Left ventricle myocardium superior (tissue), 1 donor: ENCODE results near the gene VWA5B1. TPM values are rescaled to one million over a fixed set of nuclear protein-coding genes. Genes with fewer than 3 reads are reported as not detected.
A peak's percentile ranks its signal among the peaks of the same experiment; 100 is the strongest.

Experiments used
- ATAC-seq: fragments of 200-7000 bp; cut with Tn5 transposase; one replicate; pipeline ENCODE4 v1.9.1; 2020; ENCODE audit warnings: mild to moderate bottlenecking, moderate library complexity
- DNase-seq: peaks from one replicate; pipeline ENCODE4 v3.0.0-alpha.2; 2020
- intact Hi-C: fragments of 100-400 bp; cut with micrococcal nuclease; formaldehyde crosslinking; loops from one replicate; pipeline ENCODE4 v1.11.0; 2022
- total RNA-seq: library from RNA; stranded (reverse); fragmentation: NEBNext Ultra II Directional; extraction: Animal tissue kit (Norgen Biotek cat#: 25700); gene quantifications from one replicate; pipeline ENCODE4 v1.2.1, GENCODE V29; 2021
- donor health status: DM: no; HTN: yes; CAD: no; lungs with severe emphysema.

The VWA5B1 gene
- total RNA-seq, 1 donor from 2014 or later, result not detected

- DNase-seq (no peak), ATAC-seq (no peak)
- intact Hi-C loops, result no loop called here
Measured at GRCh38 chr1:20342294-20343148, 51.8 kb downstream of the VWA5B1 start.

- DNase-seq, result peak; percentile 58
- ATAC-seq, result peak; percentile 80
- intact Hi-C loops, result no loop called here
Measured at GRCh38 chr1:20343149-20343937, 52.7 kb downstream of the VWA5B1 start.

GRCh38 chr1:20343938-20344302, 53.2 kb downstream of the VWA5B1 start:
- ATAC-seq (no peak), DNase-seq (no peak)
- intact Hi-C loops, result no loop called here

GRCh38 chr1:20344738-20345137, 54.1 kb downstream of the VWA5B1 start:
- DNase-seq (no peak), ATAC-seq (no peak)
- intact Hi-C loops, result no loop called here

GRCh38 chr1:20345419-20345818, 54.7 kb downstream of the VWA5B1 start:
- intact Hi-C loops, result no loop called here
- no peak for ATAC-seq

GRCh38 chr1:20346433-20346832, 55.8 kb downstream of the VWA5B1 start:
- DNase-seq (no peak), ATAC-seq (no peak)
- intact Hi-C loops, result no loop called here

More at GRCh38 chr1:20345419-20345818, 54.7 kb downstream of the VWA5B1 start:
- DNase-seq, result no peak

GRCh38 chr1:20347699-20348098, 57.0 kb downstream of the VWA5B1 start:
- DNase-seq (no peak), ATAC-seq (no peak)
- intact Hi-C loops, result no loop called here

- no peak for DNase-seq
- intact Hi-C loops, result no loop called here
- ATAC-seq, result no peak
Measured at GRCh38 chr1:20348326-20348915, 57.7 kb downstream of the VWA5B1 start.

- no peak for ATAC-seq
- intact Hi-C loops, result no loop called here
- no peak for DNase-seq
Measured at GRCh38 chr1:20349561-20349960, 58.9 kb downstream of the VWA5B1 start.

- intact Hi-C loops, result no loop called here
- DNase-seq (no peak), ATAC-seq (no peak)
Measured at GRCh38 chr1:20349971-20350370, 59.3 kb downstream of the VWA5B1 start.

GRCh38 chr1:20350421-20350820, 59.7 kb downstream of the VWA5B1 start:
- ATAC-seq (no peak), DNase-seq (no peak)
- intact Hi-C loops, result no loop called here

GRCh38 chr1:20351911-20352701, 61.4 kb downstream of the VWA5B1 start:
- intact Hi-C loops, result no loop called here
- no peak for ATAC-seq
- no peak for DNase-seq

- ATAC-seq, result no peak
Measured at GRCh38 chr1:20353836-20354235, 63.2 kb downstream of the VWA5B1 start.

GRCh38 chr1:20354610-20355009, 63.9 kb downstream of the VWA5B1 start:
- ATAC-seq (no peak), DNase-seq (no peak)
- intact Hi-C loops, result no loop called here

More at GRCh38 chr1:20353836-20354235, 63.2 kb downstream of the VWA5B1 start:
- intact Hi-C loops, result no loop called here
- DNase-seq, result no peak

GRCh38 chr1:20355101-20355827, 64.6 kb downstream of the VWA5B1 start:
- DNase-seq, result no peak
- ATAC-seq, result no peak
- intact Hi-C loops, result no loop called here

- DNase-seq, result no peak
- ATAC-seq, result no peak
- intact Hi-C loops, result no loop called here
Measured at GRCh38 chr1:20355828-20356735, 65.4 kb downstream of the VWA5B1 start.

- no peak for DNase-seq
- ATAC-seq, result no peak
- intact Hi-C loops, result no loop called here
Measured at GRCh38 chr1:20356850-20357459, 66.3 kb downstream of the VWA5B1 start.
